Measurements from ENCODE around the gene FKTN.

Gene FKTN

DNA sequence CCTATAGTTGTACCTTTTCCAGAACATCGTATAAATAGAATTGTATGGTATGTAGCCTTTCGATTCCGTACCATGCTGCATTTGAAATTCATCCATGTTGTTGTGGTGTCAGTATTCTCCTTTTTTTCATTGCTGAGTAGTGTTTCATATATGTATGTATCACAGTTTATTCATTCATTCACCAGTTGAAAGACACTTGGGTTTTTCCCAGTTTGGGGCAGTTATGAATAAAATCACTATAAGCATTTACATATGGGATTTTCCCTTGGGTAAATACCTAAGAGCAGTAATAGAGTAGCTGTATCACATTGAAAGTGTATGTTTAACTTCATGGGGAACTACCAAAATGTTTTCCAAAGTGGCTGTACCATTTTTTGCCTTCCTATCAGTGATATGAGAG is 16.1 kb upstream of the FKTN start:
- TF ChIP-seq SIN3A (IDR thresholded peaks at IDR 0.05; ENCODE audit: borderline replicate concordance, insufficient read depth, low read length) (no peak), TAF1 (IDR thresholded peaks at IDR 0.05; ENCODE audit: borderline replicate concordance, insufficient read depth, low read length) (no peak), FOXP2 (optimal IDR thresholded peaks at IDR 0.05; ENCODE audit: borderline replicate concordance, extremely low read depth, extremely low read length, insufficient read depth) (no peak), POLR2AphosphoS5 (IDR thresholded peaks at IDR 0.05; ENCODE audit: low read depth, low read length) (no peak)
- TF ChIP-seq, protein P1, sequence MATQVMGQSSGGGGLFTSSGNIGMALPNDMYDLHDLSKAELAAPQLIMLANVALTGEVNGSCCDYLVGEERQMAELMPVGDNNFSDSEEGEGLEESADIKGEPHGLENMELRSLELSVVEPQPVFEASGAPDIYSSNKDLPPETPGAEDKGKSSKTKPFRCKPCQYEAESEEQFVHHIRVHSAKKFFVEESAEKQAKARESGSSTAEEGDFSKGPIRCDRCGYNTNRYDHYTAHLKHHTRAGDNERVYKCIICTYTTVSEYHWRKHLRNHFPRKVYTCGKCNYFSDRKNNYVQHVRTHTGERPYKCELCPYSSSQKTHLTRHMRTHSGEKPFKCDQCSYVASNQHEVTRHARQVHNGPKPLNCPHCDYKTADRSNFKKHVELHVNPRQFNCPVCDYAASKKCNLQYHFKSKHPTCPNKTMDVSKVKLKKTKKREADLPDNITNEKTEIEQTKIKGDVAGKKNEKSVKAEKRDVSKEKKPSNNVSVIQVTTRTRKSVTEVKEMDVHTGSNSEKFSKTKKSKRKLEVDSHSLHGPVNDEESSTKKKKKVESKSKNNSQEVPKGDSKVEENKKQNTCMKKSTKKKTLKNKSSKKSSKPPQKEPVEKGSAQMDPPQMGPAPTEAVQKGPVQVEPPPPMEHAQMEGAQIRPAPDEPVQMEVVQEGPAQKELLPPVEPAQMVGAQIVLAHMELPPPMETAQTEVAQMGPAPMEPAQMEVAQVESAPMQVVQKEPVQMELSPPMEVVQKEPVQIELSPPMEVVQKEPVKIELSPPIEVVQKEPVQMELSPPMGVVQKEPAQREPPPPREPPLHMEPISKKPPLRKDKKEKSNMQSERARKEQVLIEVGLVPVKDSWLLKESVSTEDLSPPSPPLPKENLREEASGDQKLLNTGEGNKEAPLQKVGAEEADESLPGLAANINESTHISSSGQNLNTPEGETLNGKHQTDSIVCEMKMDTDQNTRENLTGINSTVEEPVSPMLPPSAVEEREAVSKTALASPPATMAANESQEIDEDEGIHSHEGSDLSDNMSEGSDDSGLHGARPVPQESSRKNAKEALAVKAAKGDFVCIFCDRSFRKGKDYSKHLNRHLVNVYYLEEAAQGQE (IDR thresholded peaks at IDR 0.05; ENCODE audit: insufficient read depth in 1 of 2, low read depth in 2 of 2, low read length in 2 of 2), result no peak

DNA sequence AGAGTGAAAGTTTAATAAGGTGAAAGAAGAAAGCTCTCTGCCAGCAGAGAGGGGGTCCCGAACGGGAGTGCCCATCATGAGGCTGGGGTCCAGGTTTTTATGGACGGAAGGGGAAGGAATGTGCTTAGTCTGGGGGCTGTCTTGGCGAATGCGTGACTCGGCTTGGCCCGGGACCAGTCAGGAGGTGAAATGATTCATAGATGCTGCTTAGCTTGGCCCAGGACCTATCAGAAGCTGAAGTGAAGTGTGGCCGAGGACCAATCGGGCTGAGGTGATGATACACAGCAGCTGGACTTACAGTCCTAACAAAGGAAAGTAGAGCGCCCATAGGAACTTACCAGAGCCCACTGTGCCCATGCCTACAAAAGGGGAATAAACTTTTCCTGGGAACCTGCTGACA is 3.9 kb upstream of the FKTN start:
- TF ChIP-seq SIN3A (IDR thresholded peaks at IDR 0.05; ENCODE audit: borderline replicate concordance, insufficient read depth, low read length) (no peak), POLR2AphosphoS5 (IDR thresholded peaks at IDR 0.05; ENCODE audit: low read depth, low read length) (no peak), FOXP2 (optimal IDR thresholded peaks at IDR 0.05; ENCODE audit: borderline replicate concordance, extremely low read depth, extremely low read length, insufficient read depth) (no peak), TAF1 (IDR thresholded peaks at IDR 0.05; ENCODE audit: borderline replicate concordance, insufficient read depth, low read length) (no peak)
- TF ChIP-seq, protein P1 (IDR thresholded peaks at IDR 0.05; ENCODE audit: insufficient read depth in 1 of 2, low read depth in 2 of 2, low read length in 2 of 2), result no peak

DNA sequence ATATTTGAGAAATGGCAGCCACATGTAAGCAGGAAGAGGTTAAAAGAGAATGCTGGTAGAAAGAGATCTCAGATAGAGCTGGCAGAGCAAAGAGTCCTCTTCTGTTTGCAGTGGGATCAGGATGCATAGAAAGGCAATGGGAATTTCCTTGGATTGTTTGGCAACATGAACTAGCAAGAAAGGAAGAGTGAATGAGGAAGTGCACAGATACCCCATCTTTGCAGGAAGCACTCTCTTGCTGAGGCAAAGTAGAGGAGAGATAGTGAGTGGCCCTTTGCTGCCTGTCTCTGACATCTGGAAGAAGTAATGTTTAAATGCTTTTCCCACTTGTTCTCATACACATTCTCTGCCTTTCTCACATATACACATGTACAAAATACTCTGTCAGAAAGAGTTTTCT is 14.5 kb downstream of the FKTN start:
- no peak for TF ChIP-seq SIN3A (IDR thresholded peaks at IDR 0.05; ENCODE audit: borderline replicate concordance, insufficient read depth, low read length)
- TF ChIP-seq, protein P1 (IDR thresholded peaks at IDR 0.05; ENCODE audit: insufficient read depth in 1 of 2, low read depth in 2 of 2, low read length in 2 of 2), result no peak
- TF ChIP-seq FOXP2 (optimal IDR thresholded peaks at IDR 0.05; ENCODE audit: borderline replicate concordance, extremely low read depth, extremely low read length, insufficient read depth), result no peak
- TF ChIP-seq POLR2AphosphoS5 (IDR thresholded peaks at IDR 0.05; ENCODE audit: low read depth, low read length), result no peak
- no peak for TF ChIP-seq TAF1 (IDR thresholded peaks at IDR 0.05; ENCODE audit: borderline replicate concordance, insufficient read depth, low read length)

DNA sequence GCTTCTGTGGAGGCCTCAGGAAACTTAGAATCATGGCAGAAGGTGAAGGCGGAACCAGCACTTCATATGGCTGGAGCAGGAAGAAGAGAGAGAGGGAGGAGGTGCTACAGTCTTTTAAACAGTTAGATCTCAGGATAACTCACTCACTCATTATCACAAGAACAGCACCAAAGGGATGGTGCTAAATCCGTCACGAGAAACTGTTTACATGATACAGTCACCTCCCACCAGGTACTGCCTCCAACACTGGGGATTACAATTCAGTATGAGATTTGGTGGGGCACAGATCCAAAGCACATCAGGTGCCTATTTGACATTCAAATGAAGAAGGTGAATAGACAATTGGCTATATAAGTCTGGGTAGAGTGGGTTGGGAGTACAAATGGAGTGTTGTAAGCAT is 35.2 kb downstream of the FKTN start:
- no peak for TF ChIP-seq TAF1 (IDR thresholded peaks at IDR 0.05; ENCODE audit: borderline replicate concordance, insufficient read depth, low read length)
- no peak for TF ChIP-seq FOXP2 (optimal IDR thresholded peaks at IDR 0.05; ENCODE audit: borderline replicate concordance, extremely low read depth, extremely low read length, insufficient read depth)
- no peak for TF ChIP-seq SIN3A (IDR thresholded peaks at IDR 0.05; ENCODE audit: borderline replicate concordance, insufficient read depth, low read length)
- TF ChIP-seq, protein P1 (IDR thresholded peaks at IDR 0.05; ENCODE audit: insufficient read depth in 1 of 2, low read depth in 2 of 2, low read length in 2 of 2), result no peak
- TF ChIP-seq POLR2AphosphoS5 (IDR thresholded peaks at IDR 0.05; ENCODE audit: low read depth, low read length), result no peak

Data from PFSK-1 (cell line).